Panc1 (cell line): ENCODE data around the gene ALDH5A1.

Experiments used
- POLR2AphosphoS5 ChIP-seq: IDR thresholded peaks from 2 replicates; pipeline ENCODE4 v1.6.1; 2012; ENCODE audit warnings: mild to moderate bottlenecking, low read depth, low read length, moderate library complexity
- REST ChIP-seq, 2 experiments: IDR thresholded peaks; 2 replicates each; pipeline ENCODE4 v1.6.1; 2011 to 2012; ENCODE audit warnings: low read depth in 2 of 2, control low read depth in 1 of 2, low read length in 1 of 2, mild to moderate bottlenecking in 1 of 2, moderate library complexity in 1 of 2; ENCODE audit not compliant: insufficient read depth in 1 of 2
- SIN3A ChIP-seq: IDR thresholded peaks from 2 replicates; pipeline ENCODE4 v1.6.1; 2012; ENCODE audit warnings: low read depth, mild to moderate bottlenecking, low read length, moderate library complexity, borderline replicate concordance; ENCODE audit not compliant: insufficient read depth
- TCF7L2 ChIP-seq: IDR thresholded peaks from 2 replicates; pipeline ENCODE4 v1.6.1; 2011; ENCODE audit warnings: mild to moderate bottlenecking, low read depth, low read length, inconsistent platforms
- TF ChIP-seq, protein P1 (sequence below): fragments of 450-650 bp; IDR thresholded peaks from 2 replicates; pipeline ENCODE4 v1.5.1; 2017; ENCODE audit warnings: mild to moderate bottlenecking

- TF ChIP-seq, protein P1, sequence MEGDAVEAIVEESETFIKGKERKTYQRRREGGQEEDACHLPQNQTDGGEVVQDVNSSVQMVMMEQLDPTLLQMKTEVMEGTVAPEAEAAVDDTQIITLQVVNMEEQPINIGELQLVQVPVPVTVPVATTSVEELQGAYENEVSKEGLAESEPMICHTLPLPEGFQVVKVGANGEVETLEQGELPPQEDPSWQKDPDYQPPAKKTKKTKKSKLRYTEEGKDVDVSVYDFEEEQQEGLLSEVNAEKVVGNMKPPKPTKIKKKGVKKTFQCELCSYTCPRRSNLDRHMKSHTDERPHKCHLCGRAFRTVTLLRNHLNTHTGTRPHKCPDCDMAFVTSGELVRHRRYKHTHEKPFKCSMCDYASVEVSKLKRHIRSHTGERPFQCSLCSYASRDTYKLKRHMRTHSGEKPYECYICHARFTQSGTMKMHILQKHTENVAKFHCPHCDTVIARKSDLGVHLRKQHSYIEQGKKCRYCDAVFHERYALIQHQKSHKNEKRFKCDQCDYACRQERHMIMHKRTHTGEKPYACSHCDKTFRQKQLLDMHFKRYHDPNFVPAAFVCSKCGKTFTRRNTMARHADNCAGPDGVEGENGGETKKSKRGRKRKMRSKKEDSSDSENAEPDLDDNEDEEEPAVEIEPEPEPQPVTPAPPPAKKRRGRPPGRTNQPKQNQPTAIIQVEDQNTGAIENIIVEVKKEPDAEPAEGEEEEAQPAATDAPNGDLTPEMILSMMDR = no peak
- TF ChIP-seq POLR2AphosphoS5 = no peak
- TF ChIP-seq REST (IDR thresholded peaks at IDR 0.05; ENCODE audit: insufficient read depth in 1 of 2, low read depth in 2 of 2, low read length in 1 of 2) = no peak
- no peak for TF ChIP-seq SIN3A
- TF ChIP-seq TCF7L2 = no peak
These were observed 18.1 kb upstream of the ALDH5A1 start for GRCh38 chr6:24476631-24477030.
